SKM-1 (cell line): Measurements from ENCODE around the gene WWOX.

Experiments used
- DNase-seq: peaks from one replicate; lab custom pipeline; 2025; ENCODE audit not compliant: unreplicated experiment; lab: John Stamatoyannopoulos, UW

The WWOX gene

GRCh38 chr16:78995441-78995840 lies 896.0 kb downstream of the WWOX start:
- DNase-seq, result no peak

- no peak for DNase-seq
Measured at GRCh38 chr16:78996790-78997189, 897.3 kb downstream of the WWOX start.

GRCh38 chr16:78998879-78999278 lies 899.4 kb downstream of the WWOX start:
- no peak for DNase-seq

- DNase-seq, result no peak
Measured at GRCh38 chr16:79001156-79001967, 901.9 kb downstream of the WWOX start.

GRCh38 chr16:79003026-79003609 lies 903.7 kb downstream of the WWOX start:
- no peak for DNase-seq

- no peak for DNase-seq
Measured at GRCh38 chr16:79004309-79004708, 904.9 kb downstream of the WWOX start.

- DNase-seq, result no peak
Measured at GRCh38 chr16:79005096-79005495, 905.6 kb downstream of the WWOX start.

GRCh38 chr16:79006206-79006605 lies 906.8 kb downstream of the WWOX start:
- DNase-seq, result no peak

- DNase-seq, result no peak
Measured at GRCh38 chr16:79006765-79007164, 907.3 kb downstream of the WWOX start.

GRCh38 chr16:79007614-79008013 lies 908.2 kb downstream of the WWOX start:
- no peak for DNase-seq

- no peak for DNase-seq
Measured at GRCh38 chr16:79008036-79008868, 908.8 kb downstream of the WWOX start.

GRCh38 chr16:79008869-79009179 lies 909.4 kb downstream of the WWOX start:
- DNase-seq, result no peak

GRCh38 chr16:79009896-79010295 lies 910.4 kb downstream of the WWOX start:
- DNase-seq, result no peak

GRCh38 chr16:79011282-79011681 lies 911.8 kb downstream of the WWOX start:
- no peak for DNase-seq

GRCh38 chr16:79012671-79013434 lies 913.4 kb downstream of the WWOX start:
- DNase-seq, result no peak

GRCh38 chr16:79013930-79014660 lies 914.6 kb downstream of the WWOX start:
- DNase-seq, result no peak

- DNase-seq, result no peak
Measured at GRCh38 chr16:79018650-79019429, 919.4 kb downstream of the WWOX start.

- DNase-seq, result no peak
Measured at GRCh38 chr16:79019431-79019830, 920.0 kb downstream of the WWOX start.

- no peak for DNase-seq
Measured at GRCh38 chr16:79021991-79022630, 922.7 kb downstream of the WWOX start.
